Gastroesophageal sphincter (tissue), 4 donors: ENCODE results near the gene CLEC2A. TPM values are rescaled to one million over a fixed set of nuclear protein-coding genes. Genes with fewer than 3 reads are reported as not detected.

ENCODE experiments used
- ATAC-seq: fragments of 150-250 bp; one replicate; pipeline ENCODE4 v1.9.1; 2016; ENCODE audit warnings: mild to moderate bottlenecking, moderate library complexity
- H3K27ac ChIP-seq, 4 donors: fragments of 200-600 bp; sonication (generic) in 3 of 4; 1 replicate in 3 of 4; 2 replicates in 1 of 4; pipeline ENCODE4 v1.5.1; 2016 to 2019
- H3K27me3 ChIP-seq: fragments of 200-600 bp; sonication (generic); one replicate; pipeline ENCODE4 v1.5.1; 2019
- H3K36me3 ChIP-seq, 2 donors: fragments of 200-600 bp; sonication (generic); one replicate each; pipeline ENCODE4 v1.5.1; 2019; ENCODE audit warnings: control low read depth in 1 of 2
- H3K4me1 ChIP-seq, 3 donors: fragments of 200-600 bp; sonication (generic); 1 replicate in 2 of 3; 2 replicates in 1 of 3; pipeline ENCODE4 v1.5.1; 2016 to 2019; ENCODE audit warnings: control low read depth in 2 of 3
- H3K4me3 ChIP-seq, 2 donors: fragments of 200-600 bp; sonication (generic); one replicate each; pipeline ENCODE4 v1.5.1; 2019; ENCODE audit warnings: mild to moderate bottlenecking in 1 of 2, moderate library complexity in 1 of 2
- H3K9me3 ChIP-seq, 3 donors: fragments of 200-600 bp; sonication (generic); one replicate each; pipeline ENCODE4 v1.5.1; 2017 to 2019; ENCODE audit warnings: control low read depth in 2 of 3
- CTCF ChIP-seq, 4 experiments: fragments of 200-600 bp in 2 of 4; fragments of 450-650 bp in 2 of 4; sonication (generic) in 1 of 4; IDR thresholded peaks; one replicate each; pipeline ENCODE4 v1.5.1; 2017 to 2019; ENCODE audit warnings: antibody characterized with exemption in 4 of 4, mild to moderate bottlenecking in 2 of 4, moderate library complexity in 2 of 4
- EP300 ChIP-seq: sonication (generic); formaldehyde crosslinking; IDR thresholded peaks from one replicate; pipeline ENCODE4 v1.6.1; 2017; ENCODE audit warnings: antibody characterized with exemption, mild to moderate bottlenecking
- POLR2A ChIP-seq, 2 donors: fragments of 450-650 bp; IDR thresholded peaks; one replicate each; pipeline ENCODE4 v1.6.1; 2017; ENCODE audit warnings: antibody characterized with exemption in 2 of 2, mild to moderate bottlenecking in 2 of 2, moderate library complexity in 1 of 2
- POLR2AphosphoS5 ChIP-seq: sonication (generic); formaldehyde crosslinking; IDR thresholded peaks from one replicate; pipeline ENCODE4 v1.6.1; 2017; ENCODE audit warnings: antibody characterized with exemption
- WGBS, 2 donors: methylation state at CpG; one replicate each; pipeline ENCODE4 v1.1.5; 2018; ENCODE audit warnings: low coverage in 1 of 2; 5-methylcytosine and 5-hydroxymethylcytosine counted together
- total RNA-seq, 4 donors: library from RNA; depleted of rRNA; stranded (reverse); fragments of >200 nt; gene quantifications; one replicate each; pipeline ENCODE4 v1.1.0, GENCODE V29; 2016

CLEC2A gene
- total RNA-seq, 4 donors from 2014 or later, result not detected

DNA sequence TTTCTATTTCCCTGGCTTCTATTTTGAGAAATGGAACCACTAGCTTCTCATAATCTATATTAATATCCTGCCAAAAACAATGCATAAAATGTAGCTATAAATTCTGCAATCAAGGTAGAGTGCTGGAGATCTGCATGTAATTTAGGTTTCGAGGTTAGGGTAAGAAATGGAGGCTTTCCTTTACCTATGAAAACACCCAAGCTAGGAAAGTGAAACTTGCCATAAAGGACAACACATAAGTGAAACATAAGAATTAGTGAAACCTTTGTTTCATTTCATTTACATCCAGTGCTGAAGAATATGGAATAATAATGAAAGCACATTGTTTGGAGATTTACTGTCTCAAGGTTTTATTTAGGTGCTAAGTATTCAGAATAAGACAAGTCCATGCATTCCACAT, 9.7 kb downstream of the CLEC2A start:
- Histone ChIP-seq H3K4me1 (no peaks in the 10 kb centered on the region), H3K4me3 (no peak overlapping the region), H3K27ac (no peak overlapping the region), H3K9me3 (peaks cover 0 to 9% (median 0%) of the 10 kb centered on the region in 3 donors), H3K27me3 (no peaks in the 10 kb centered on the region), H3K36me3 (no peaks in the 10 kb centered on the region)
- ATAC-seq, result no peak
- 67 to 90% methylated on average over 1 of the region's 1 CpG for WGBS, 2 donors
- TF ChIP-seq POLR2A (IDR thresholded peaks at IDR 0.05) (no peak), POLR2AphosphoS5 (no peak), CTCF (IDR thresholded peaks at IDR 0.05) (no peak)

DNA sequence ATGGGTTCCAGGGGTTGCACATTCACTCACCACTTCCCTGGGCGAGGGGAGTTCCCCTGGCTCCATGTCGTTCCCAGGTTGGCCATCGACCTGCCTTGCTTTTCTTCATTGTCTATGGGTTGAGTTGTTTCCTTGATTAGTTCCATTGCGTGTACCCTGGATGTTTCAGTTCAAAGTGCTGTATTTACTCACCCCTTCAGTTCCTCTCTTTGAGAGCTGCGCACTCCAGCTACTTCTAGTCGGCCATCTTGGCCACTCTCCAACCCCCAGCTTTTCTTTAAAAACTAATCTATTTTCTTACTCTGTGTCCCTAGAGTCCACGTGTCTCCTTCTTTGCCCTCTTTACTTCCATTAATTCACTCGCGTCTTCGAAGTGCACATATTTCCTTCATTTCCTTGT, 11.7 kb downstream of the CLEC2A start:
- no peak for TF ChIP-seq POLR2A (IDR thresholded peaks at IDR 0.05)
- TF ChIP-seq POLR2AphosphoS5, result no peak
- TF ChIP-seq EP300, result no peak
- TF ChIP-seq CTCF (IDR thresholded peaks at IDR 0.05), result no peak
- Histone ChIP-seq H3K4me3 (no peak overlapping the region), H3K4me1 (no peaks in the 10 kb centered on the region), H3K27me3 (no peaks in the 10 kb centered on the region), H3K9me3 (peaks cover 0 to 9% (median 0%) of the 10 kb centered on the region in 3 donors), H3K27ac (no peak overlapping the region), H3K36me3 (no peaks in the 10 kb centered on the region)
- 80 to 86% methylated on average over 8 to 10 of the region's 10 CpGs for WGBS, 2 donors
- ATAC-seq, result no peak

DNA sequence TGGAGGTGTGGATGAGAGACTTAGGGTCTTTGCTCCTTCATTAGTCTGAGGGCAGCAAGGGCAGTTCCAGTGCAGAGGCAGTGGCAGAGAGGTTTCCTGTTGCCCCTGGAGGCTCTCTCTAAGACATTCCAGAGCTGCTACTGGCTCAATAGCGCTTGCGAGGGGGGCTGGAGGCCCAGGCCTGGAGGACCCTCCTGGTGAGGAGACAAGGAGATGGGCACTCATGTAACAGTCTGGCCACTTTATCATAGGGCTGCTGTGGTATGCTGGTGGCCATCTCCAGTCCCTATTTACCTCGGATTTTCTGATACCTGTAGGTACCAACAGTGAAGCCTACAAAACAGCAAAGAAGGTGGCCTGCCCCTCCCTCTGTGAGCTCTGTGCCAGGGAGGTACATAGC, 12.7 kb downstream of the CLEC2A start:
- ATAC-seq, result no peak
- H3K4me3 ChIP-seq, result no peak overlapping the region
- TF ChIP-seq POLR2A (IDR thresholded peaks at IDR 0.05) (no peak), CTCF (IDR thresholded peaks at IDR 0.05) (no peak), EP300 (no peak), POLR2AphosphoS5 (no peak)
- H3K36me3 ChIP-seq, result no peaks in the 10 kb centered on the region
- 100% methylated on average over 2 of the region's 3 CpGs; no CpG with 5 or more reads in 1 of the 2 donors for WGBS, 2 donors
- no peaks in the 10 kb centered on the region for H3K27me3 ChIP-seq
- no peaks in the 10 kb centered on the region for H3K4me1 ChIP-seq
- H3K9me3 ChIP-seq, result peaks cover 0 to 9% (median 0%) of the 10 kb centered on the region in 3 donors
- no peak overlapping the region for H3K27ac ChIP-seq

GRCh38 chr12:9911708-9912107, 20.5 kb downstream of the CLEC2A start:
- Histone ChIP-seq H3K36me3 (no peaks in the 10 kb centered on the region), H3K4me1 (no peaks in the 10 kb centered on the region), H3K27ac (no peak overlapping the region), H3K27me3 (no peaks in the 10 kb centered on the region), H3K4me3 (no peak overlapping the region), H3K9me3 (peaks cover 0 to 29% (median 0%) of the 10 kb centered on the region in 3 donors)
- no peak for ATAC-seq
- TF ChIP-seq CTCF (IDR thresholded peaks at IDR 0.05), result no peak
- TF ChIP-seq POLR2A (IDR thresholded peaks at IDR 0.05), result no peak
- TF ChIP-seq EP300, result no peak
- no peak for TF ChIP-seq POLR2AphosphoS5

DNA sequence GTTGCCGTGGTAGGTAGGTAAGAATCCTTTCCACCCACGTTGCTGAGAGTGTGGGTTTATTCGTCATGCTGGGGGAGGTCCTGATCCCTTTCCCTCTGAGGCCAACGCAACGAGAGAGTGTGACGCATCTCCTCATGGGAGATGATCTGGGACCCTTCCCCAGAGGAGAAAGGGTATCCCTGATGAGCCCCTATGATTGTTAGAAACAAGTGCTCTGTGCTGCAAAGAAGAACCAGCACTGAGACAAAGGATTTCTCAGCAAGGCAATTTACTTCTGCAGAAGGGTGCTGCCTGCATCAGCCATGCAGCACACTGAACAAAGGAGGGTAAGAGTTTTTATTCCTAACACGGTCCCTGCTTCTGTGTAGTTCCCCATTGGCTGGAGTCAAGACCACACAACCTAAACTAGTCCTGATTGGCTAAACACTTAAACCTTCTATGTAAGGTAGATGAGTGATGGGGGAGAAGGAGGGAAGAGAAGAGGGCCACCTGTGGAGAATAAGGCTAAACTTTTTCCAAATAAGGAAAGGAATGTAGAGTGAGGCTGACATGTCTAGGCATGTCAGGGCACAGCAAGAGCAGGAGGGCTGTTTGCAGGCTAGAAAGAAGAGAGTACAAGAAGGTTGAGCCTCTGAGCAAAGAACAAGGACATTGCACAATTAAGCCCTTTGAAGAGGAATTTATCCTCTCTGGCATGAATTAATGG, 21.3 kb downstream of the CLEC2A start:
- no peak for TF ChIP-seq EP300
- Histone ChIP-seq H3K36me3 (no peaks in the 10 kb centered on the region), H3K27ac (no peak overlapping the region), H3K4me1 (no peaks in the 10 kb centered on the region), H3K4me3 (no peak overlapping the region), H3K9me3 (peaks cover 0 to 29% (median 0%) of the 10 kb centered on the region in 3 donors), H3K27me3 (no peaks in the 10 kb centered on the region)
- WGBS, 2 donors, result 67 to 100% methylated on average over 2 to 6 of the region's 7 CpGs
- no peak for ATAC-seq
